RWPE1 (cell line): ENCODE data around the gene TMED4.

Experiments used
- CTCF ChIA-PET: fragments of 350-600 bp; sonication (Branson Sonifier 250); formaldehyde crosslinking; extraction: SDS; loops from one replicate; lab custom pipeline; 2021; lab: Yijun Ruan, JAX
- POLR2A ChIA-PET: fragments of 400-600 bp; formaldehyde crosslinking; extraction: SDS; loops from one replicate; lab custom pipeline; 2020; ENCODE audit warnings: antibody characterized with exemption; ENCODE audit not compliant: low non-redundant PET; lab: Yijun Ruan, JAX
- DNase-seq: peaks from one replicate; pipeline ENCODE4 v3.0.0; 2012; ENCODE audit warnings: low spot score
- H3K27ac ChIP-seq: fragments of 450-650 bp; 2 replicates; pipeline ENCODE4 v1.5.1; 2017
- TF ChIP-seq, protein P1 (sequence below): fragments of 450-650 bp; conservative IDR thresholded peaks from 2 replicates; pipeline ENCODE4 v1.5.1; 2017; ENCODE audit warnings: low read depth, mild to moderate bottlenecking

The TMED4 gene

DNA sequence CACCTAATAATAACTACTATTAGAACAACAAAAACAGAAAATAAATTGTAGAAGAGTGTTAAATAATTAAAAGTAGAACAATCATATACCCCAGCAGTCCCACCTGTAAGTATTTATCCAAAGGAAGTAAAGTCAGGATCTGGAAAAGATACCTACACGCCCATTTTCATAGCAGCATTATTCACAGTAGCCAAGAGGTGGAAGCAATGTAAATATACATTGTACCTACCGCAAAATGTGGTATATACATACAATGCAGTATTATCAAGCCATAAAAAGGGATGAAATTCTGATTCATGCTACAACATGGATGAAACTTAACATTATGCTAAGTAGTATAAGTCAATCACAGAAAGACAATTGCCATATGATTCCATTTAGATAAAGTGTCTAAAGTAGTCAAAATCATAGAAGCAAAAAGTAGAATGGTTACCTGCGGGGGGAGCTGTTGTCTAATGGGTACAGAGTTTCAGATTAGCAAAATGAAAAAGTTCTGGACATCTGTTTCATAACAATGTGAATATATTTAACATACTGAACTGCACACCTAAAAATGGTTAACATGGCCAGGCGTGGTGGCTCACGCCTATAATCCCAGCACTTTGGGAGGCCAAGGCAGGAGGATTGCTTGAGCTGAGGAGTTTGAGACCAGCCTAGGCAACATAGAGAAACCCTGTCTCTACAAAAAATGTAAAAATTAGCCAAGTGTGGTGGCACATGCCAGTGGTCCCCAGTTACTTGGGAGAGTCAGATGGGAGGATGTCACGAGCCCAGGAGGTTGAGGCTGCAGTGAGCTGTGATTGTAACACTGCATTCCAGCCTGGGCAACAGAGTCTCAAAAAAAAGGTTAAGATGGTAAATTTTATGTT lies 6.0 kb upstream of the TMED4 start:
- peak; percentile 24 for DNase-seq
- ChIA-PET POLR2A (no interaction called here), CTCF (interaction anchor here (0.6 to 1.5 kb wide), 7 partner anchors 52 to 448 kb away, joined by 3 to 8 read pairs (median 3); partner anchors contain the start of gene H2AZ2)
- H3K27ac ChIP-seq = peak overlapping the region; percentile 42; the same call in 1 of the 2 replicates
- TF ChIP-seq, protein P1, sequence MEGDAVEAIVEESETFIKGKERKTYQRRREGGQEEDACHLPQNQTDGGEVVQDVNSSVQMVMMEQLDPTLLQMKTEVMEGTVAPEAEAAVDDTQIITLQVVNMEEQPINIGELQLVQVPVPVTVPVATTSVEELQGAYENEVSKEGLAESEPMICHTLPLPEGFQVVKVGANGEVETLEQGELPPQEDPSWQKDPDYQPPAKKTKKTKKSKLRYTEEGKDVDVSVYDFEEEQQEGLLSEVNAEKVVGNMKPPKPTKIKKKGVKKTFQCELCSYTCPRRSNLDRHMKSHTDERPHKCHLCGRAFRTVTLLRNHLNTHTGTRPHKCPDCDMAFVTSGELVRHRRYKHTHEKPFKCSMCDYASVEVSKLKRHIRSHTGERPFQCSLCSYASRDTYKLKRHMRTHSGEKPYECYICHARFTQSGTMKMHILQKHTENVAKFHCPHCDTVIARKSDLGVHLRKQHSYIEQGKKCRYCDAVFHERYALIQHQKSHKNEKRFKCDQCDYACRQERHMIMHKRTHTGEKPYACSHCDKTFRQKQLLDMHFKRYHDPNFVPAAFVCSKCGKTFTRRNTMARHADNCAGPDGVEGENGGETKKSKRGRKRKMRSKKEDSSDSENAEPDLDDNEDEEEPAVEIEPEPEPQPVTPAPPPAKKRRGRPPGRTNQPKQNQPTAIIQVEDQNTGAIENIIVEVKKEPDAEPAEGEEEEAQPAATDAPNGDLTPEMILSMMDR = peak; percentile 86

DNA sequence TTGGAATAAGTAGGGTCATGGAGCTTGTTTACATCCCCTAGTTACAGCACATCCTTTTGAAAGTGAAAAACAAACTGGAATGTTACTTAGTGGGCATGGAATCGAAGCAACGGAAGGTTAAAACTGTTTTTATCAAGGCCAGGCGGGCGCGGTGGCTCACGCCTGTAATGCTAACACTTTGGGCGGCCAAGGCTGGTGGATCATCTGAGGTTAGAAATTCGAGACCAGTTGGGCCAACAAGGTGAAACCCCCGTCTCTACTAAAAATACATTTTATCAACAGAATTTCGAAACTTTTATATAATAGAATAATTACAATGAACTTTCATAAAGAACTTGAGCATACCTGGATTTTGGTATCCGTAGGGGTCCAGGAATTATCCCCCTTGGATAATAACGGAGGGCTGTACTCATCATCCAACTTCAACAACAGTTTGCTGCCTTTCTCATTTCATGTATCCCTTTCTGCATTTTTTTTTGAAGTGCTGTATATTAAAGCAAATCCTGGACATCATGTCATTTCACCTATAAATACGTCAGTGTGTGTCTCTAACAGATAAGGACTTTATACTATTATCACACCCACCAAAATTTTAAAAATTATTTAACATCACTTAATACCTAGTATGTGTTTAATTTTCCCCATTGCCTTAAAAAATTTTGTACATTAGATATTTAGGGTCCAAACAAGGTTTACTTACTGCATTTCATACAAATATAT lies 1.3 kb upstream of the TMED4 start:
- peak overlapping the region; percentile 96 for H3K27ac ChIP-seq
- TF ChIP-seq, protein P1 = no peak
- POLR2A ChIA-PET = no interaction called here
- no peak for DNase-seq
- CTCF ChIA-PET = no interaction called here

DNA sequence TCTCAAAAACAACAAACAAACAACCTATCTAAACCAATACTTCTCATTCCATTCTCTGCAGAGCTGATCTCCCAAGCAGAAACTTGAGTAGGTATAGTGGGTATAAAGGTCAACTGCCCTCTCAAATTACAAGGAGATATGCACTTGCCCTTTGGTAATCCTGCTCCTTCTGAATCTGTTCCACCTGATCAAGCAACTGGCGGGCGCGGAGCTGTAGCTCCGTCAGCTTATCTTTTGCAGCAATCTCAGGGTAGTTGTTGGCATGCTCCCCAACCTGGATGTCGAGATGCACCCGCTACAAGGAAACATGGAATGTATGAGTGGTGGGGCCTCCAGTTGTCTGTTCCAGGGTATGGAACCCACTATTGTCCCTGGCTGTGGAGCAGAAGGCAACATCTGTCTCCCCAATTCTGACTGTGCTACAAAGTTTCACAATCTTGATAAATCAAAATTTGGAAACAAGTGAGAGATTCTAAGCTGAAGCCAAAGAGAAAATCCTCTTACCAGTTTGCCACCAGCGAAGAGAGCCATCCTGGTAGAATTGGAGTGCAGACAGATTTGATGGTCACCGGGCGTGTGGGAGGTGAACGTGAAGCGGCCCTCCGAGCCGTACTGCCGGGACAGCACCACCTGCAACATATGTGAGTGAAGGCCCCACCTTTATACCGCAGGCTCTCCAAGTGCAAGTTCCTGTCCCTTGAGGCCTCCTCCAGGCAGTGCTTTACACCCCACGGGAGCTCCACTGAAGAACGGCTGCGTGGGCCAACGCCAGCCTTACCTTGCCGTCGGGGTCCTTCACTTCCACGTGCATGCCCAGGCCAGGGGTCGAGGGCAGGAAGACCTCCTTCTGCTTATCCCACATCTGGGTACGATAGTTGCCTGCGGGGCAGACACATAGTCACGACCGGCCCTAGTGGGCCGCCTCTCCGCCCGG lies 819 bp downstream of the TMED4 start:
- no peak for DNase-seq
- peak overlapping the region; percentile 96 for H3K27ac ChIP-seq
- POLR2A ChIA-PET = no interaction called here
- CTCF ChIA-PET = interaction anchor here (0.7 to 1.4 kb wide), 3 partner anchors 16 to 367 kb away, joined by 3 to 4 read pairs (median 3); no protein-coding TSS in a partner anchor
- TF ChIP-seq, protein P1 = no peak

DNA sequence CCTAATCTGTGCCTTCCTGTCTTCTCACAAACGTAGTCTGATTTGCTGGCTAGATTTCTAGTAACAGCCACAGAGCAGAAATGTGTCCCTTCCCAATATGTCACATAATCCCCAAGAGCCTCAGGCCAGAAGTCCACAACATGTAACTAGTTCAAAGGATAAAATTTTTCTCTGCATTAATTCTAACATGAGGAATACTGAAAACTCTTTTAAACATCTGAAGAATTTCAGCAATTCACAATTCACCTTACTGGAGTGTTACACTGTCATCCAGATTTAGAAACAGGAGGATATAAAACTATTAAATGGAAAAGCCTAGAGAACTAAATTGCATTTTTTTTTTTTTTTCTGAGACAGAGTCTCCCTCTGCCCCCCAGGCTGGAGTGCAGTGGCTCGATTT lies 5.8 kb downstream of the TMED4 start:
- TF ChIP-seq, protein P1 = no peak
- ChIA-PET CTCF (interaction anchor here (0.7 kb wide), 1 partner anchor 1363 kb away, joined by 3 read pairs; no protein-coding TSS in a partner anchor), POLR2A (no interaction called here)
- DNase-seq = no peak
- peak overlapping the region; percentile 26; the same call in 1 of the 2 replicates for H3K27ac ChIP-seq

DNA sequence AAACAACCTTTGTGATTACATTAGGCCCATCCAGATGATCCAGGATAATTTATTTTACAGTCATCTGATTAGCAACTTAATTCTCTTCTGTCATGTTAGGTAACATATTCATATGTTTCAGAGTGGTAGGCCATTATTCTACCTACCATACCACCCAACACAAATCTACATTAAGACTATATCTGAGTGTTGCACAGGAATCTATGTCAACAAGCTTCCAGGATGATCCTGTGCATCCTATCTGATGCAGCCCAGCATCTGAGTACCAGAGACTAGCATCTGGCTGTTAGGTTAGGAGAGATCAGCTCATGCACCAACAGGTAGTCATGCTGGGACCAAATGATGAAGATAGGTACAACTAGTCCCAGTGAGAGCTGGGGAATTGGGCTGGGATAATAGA lies 7.0 kb downstream of the TMED4 start:
- H3K27ac ChIP-seq = peak overlapping the region; percentile 75; the same call in 1 of the 2 replicates
- POLR2A ChIA-PET = interaction anchor here (0.5 kb wide), 1 partner anchor 48 kb away, joined by 5 read pairs; no protein-coding TSS in a partner anchor
- CTCF ChIA-PET = no interaction called here
- TF ChIP-seq, protein P1 = no peak
- DNase-seq = no peak
